ENCODE data around the gene CBARP.
A peak's percentile ranks its signal among the peaks of the same experiment; 100 is the strongest.

The CBARP gene

DNA sequence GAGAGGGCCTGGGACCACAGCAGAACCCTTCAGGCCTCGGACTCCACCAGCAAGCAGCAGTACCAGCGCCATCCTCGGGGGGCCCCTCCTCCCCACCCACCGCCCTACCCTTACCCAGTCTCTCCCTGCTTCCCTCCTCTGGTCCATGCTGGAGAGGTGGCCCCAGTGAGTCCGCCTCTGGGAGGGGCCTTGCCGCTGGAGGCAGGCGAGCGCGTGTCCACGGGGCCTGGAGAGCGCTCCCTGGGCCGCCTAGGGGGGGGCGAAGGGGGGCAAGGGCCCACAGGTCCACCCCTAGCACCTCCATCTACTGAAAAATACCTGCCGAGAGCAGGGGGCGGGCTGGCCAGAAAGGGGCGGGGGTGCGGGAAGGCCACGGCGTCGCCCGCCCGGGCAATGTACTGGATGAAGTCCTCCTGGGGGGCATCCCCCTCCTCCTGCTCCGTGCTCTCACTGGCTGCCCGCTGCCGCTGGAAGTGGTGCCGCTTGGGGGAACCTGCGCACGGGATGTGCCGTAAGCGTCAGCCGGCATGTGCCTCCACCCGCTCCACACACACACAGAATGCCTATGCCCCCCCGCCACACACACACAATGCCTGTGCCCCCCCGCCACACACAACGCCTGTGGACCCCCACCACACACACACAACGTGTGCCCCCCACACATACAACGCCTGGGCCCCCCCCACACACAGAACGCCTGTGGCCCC is 6.9 kb downstream of the CBARP start:
- TF ChIP-seq, protein P1, sequence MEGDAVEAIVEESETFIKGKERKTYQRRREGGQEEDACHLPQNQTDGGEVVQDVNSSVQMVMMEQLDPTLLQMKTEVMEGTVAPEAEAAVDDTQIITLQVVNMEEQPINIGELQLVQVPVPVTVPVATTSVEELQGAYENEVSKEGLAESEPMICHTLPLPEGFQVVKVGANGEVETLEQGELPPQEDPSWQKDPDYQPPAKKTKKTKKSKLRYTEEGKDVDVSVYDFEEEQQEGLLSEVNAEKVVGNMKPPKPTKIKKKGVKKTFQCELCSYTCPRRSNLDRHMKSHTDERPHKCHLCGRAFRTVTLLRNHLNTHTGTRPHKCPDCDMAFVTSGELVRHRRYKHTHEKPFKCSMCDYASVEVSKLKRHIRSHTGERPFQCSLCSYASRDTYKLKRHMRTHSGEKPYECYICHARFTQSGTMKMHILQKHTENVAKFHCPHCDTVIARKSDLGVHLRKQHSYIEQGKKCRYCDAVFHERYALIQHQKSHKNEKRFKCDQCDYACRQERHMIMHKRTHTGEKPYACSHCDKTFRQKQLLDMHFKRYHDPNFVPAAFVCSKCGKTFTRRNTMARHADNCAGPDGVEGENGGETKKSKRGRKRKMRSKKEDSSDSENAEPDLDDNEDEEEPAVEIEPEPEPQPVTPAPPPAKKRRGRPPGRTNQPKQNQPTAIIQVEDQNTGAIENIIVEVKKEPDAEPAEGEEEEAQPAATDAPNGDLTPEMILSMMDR (IDR thresholded peaks at IDR 0.05; ENCODE audit: low read depth, low read length), result peak; percentile 1
- H3K4me3 ChIP-seq (replicated peaks in 1 of 2; ENCODE audit: low read depth in 2 of 2, low read length in 2 of 2), result no peak overlapping the region

DNA sequence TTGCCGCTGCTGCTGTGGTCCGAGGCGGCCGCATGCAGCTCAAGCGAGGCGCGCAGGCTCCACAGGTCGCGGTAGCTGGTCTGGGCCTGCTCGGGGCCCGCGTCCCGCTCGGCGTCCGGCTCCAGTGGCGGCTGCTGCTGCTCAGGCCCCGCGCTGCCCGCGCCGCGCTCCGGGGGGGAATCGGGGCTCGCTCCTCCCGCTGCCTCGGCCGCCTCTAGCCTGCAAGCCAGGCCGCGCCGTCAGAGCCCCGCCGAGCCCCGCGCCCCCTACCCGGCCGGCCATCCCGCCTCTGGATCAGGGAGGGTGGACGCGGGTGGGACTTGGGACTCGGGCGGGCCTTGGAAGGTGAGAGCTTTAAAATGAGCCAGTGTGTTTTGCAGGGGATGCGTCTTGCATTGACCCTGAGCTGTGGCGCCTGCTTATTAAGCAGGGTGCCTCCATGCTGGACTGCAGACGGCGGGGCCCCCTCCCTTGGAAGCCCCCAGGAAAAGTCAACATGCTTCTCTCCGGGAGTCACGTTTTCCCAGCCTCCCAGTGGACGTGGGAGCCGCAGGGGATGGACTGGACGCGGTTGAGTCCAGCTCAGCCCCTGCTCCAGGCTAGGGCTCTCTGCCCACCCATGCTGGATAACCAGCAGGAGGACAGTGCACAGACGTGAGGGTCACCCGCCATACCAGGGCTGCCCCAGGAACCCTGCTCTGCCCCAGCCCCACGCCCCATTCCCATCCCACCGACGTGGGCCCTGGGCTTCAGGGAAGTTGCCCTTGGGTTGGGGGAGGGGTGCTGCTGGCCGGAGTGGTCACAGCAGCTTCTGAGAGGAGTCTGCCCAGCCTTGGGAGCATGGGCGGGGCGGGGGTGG is 7.7 kb downstream of the CBARP start:
- TF ChIP-seq, protein P1 (IDR thresholded peaks at IDR 0.05; ENCODE audit: low read depth, low read length), result no peak
- DNase-seq (ENCODE audit: low read depth in 2 of 2), result no peak
- H3K4me3 ChIP-seq (replicated peaks in 1 of 2; ENCODE audit: low read depth in 2 of 2, low read length in 2 of 2), result no peak overlapping the region

More for the DNA sequence above, 6.9 kb downstream of the CBARP start:
- DNase-seq (ENCODE audit: low read depth in 2 of 2), result no peak

DNA sequence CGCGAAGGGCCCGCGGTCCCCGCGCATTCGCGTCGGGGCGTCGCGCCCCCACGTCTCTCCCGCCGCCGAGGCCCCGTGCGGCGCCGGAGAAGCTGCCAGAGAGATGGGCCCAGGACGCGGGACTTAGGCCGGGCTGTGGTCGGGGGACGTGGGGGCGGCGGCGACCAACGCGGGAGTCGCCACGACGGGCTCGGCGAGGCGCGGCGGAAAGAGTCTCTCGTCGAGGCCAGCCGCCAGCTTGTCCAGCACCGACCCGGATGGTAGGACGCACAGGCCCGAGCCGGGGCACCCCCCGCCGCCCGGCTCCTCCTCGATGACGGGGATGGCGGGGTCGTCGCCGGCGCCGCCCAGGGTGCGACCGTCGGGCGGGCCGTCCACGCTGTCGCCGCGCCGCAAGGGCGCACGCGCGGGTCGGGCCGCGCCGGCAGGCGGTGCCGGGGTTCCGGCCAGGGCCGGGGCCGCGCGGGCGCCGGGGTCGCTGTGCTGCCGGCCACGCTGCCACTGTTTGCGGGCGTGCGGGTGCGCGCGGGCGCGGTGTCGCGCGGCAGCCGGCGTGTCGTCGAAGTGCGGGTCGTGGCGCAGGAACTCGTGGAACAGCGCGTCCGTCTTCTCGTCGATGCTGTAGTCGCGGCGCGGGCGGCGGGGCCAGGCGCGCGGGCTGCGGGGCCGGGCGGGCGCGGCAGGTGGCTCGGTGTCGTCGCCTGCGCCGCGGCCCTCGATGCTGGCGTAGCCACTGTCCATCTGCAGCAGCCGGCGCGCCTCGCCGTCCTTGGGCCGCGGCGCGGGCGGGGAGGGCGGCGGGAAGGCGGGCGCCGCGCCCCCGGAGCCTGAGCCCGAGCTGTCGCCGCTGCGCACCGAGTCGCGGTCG is 8.5 kb downstream of the CBARP start:
- H3K4me3 ChIP-seq (replicated peaks in 1 of 2; ENCODE audit: low read depth in 2 of 2, low read length in 2 of 2), result no peak overlapping the region
- DNase-seq (ENCODE audit: low read depth in 2 of 2), result no peak
- TF ChIP-seq, protein P1 (IDR thresholded peaks at IDR 0.05; ENCODE audit: low read depth, low read length), result no peak

DNA sequence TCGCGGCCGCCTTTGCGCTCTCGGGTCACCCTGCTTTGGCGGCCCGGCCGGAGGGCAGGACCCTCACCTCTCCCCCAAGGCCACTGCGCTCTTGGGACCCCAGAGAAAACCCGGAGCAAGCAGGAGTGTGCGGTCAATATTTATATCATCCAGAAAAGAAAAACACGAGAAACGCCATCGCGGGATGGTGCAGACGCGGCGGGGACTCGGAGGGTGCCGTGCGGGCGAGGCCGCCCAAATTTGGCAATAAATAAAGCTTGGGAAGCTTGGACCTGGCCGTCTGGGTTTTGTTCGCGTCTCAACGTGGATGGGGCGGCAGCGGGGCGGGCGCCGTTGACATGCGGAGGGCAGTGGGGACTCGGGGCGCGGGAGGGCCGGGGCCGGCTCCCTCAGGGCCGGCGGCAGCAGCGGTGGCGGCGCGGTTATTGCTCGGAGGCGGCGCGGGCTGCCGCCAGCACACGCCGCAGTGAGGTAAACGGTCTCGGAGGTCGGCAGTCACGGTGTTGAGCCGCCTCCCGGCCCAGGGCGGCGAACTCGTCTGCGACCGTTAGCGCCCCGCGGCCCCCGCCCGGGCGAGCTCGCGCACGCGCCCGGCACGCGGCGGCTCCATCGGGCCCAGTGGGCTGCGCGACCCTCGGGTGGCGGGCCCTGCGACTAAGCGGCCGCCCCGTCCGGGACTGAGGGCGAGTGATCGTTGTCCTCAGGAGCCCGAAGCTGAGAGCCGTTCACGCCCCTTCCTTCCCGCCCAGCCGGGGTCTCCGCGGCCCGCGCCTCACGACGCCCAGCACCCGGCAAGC is 9.4 kb downstream of the CBARP start:
- DNase-seq (ENCODE audit: low read depth in 2 of 2), result no peak
- TF ChIP-seq, protein P1 (IDR thresholded peaks at IDR 0.05; ENCODE audit: low read depth, low read length), result no peak
- H3K4me3 ChIP-seq (replicated peaks in 1 of 2; ENCODE audit: low read depth in 2 of 2, low read length in 2 of 2), result no peak overlapping the region

DNA sequence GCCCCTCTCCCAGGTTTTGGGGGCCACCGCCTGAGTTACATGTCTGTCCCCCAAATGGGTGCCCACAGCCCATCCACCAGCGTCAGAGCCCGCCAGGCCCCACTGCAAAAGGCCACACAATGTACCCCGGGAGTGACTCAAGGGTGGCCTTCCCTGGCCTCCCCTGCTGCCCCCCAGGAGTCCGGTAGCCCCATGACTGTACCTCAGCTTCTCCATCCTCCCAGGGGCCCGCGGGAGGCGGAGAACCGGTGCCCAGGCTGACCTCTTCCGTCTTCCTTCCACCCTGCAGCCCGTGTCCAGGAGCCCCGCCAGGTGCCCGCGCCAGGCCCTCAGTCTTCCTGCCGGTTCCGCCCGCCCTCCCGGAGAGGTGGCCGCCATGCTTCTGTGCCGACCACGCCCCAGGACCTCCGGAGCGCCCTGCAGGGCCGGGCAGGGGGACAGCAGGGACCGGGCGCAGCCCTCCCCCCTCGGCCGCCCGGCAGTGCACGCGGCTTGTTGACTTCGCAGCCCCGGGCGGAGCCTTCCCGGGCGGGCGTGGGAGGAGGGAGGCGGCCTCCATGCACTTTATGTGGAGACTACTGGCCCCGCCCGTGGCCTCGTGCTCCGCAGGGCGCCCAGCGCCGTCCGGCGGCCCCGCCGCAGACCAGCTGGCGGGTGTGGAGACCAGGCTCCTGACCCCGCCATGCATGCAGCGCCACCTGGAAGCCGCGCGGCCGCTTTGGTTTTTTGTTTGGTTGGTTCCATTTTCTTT is 10.3 kb downstream of the CBARP start:
- no peak overlapping the region for H3K4me3 ChIP-seq (replicated peaks in 1 of 2; ENCODE audit: low read depth in 2 of 2, low read length in 2 of 2)
- DNase-seq (ENCODE audit: low read depth in 2 of 2), result no peak
- TF ChIP-seq, protein P1 (IDR thresholded peaks at IDR 0.05; ENCODE audit: low read depth, low read length), result no peak
